Skeletal muscle tissue (tissue), 4 donors: ENCODE measurements around the gene CGB2. TPM values are rescaled to one million over a fixed set of nuclear protein-coding genes. Genes with fewer than 3 reads are reported as not detected.

ENCODE experiments used
- H3K27ac ChIP-seq: one replicate; pipeline ENCODE4 v1.7.0; 2013; ENCODE audit warnings: mild to moderate bottlenecking, low read depth, low read length, inconsistent platforms
- H3K27me3 ChIP-seq, 3 donors: one replicate each; pipeline ENCODE4 v1.7.0; 2013; ENCODE audit warnings: low read length in 3 of 3; ENCODE audit not compliant: control insufficient read depth in 3 of 3, insufficient read depth in 3 of 3
- H3K36me3 ChIP-seq, 3 donors: one replicate each; pipeline ENCODE4 v1.7.0; 2013; ENCODE audit warnings: low read length in 3 of 3; ENCODE audit not compliant: control insufficient read depth in 3 of 3, insufficient read depth in 3 of 3
- H3K4me1 ChIP-seq, 3 donors: one replicate each; pipeline ENCODE4 v1.7.0; 2013; ENCODE audit warnings: low read length in 3 of 3, mild to moderate bottlenecking in 3 of 3; ENCODE audit not compliant: control insufficient read depth in 3 of 3, insufficient read depth in 3 of 3
- H3K4me3 ChIP-seq, 3 donors: one replicate each; pipeline ENCODE4 v1.7.0; 2013; ENCODE audit warnings: low read length in 3 of 3
- H3K9ac ChIP-seq, 3 donors: one replicate each; pipeline ENCODE4 v1.7.0; 2013; ENCODE audit warnings: low read length in 3 of 3, mild to moderate bottlenecking in 3 of 3, moderate library complexity in 2 of 3, low read depth in 1 of 3
- H3K9me3 ChIP-seq, 3 donors: one replicate each; pipeline ENCODE4 v1.7.0; 2013; ENCODE audit warnings: low read length in 3 of 3; ENCODE audit not compliant: control insufficient read depth in 3 of 3
- total RNA-seq: library from RNA; depleted of rRNA; stranded (reverse); fragments of >200 nt; gene quantifications from one replicate; pipeline ENCODE4 v1.2.3, GENCODE V29; 2014
- donor health status: Osteomylitis.

The CGB2 gene
- total RNA-seq, 1 donor from 2014 or later, result not detected

GRCh38 chr19:49061445-49061844 lies 29.8 kb downstream of the CGB2 start:
- H3K9me3 ChIP-seq, result no peaks in the 10 kb centered on the region
- H3K4me3 ChIP-seq, result no peak overlapping the region
- peaks cover 0 to 11% (median 3%) of the 10 kb centered on the region in 3 donors for H3K27me3 ChIP-seq
- H3K9ac ChIP-seq, result no peak overlapping the region
- no peak overlapping the region for H3K27ac ChIP-seq
- H3K36me3 ChIP-seq, result no peaks in the 10 kb centered on the region
- H3K4me1 ChIP-seq, result peaks cover 16 to 29% (median 28%) of the 10 kb centered on the region in 3 donors

- H3K9me3 ChIP-seq, result no peaks in the 10 kb centered on the region
- H3K4me3 ChIP-seq, result no peak overlapping the region
- H3K4me1 ChIP-seq, result peaks cover 27 to 34% (median 30%) of the 10 kb centered on the region in 3 donors
- H3K27me3 ChIP-seq, result peaks cover 0 to 11% (median 3%) of the 10 kb centered on the region in 3 donors
- peak overlapping the region in 2 of 3 donors; percentile 38 to 45 for H3K9ac ChIP-seq
- peak overlapping the region; percentile 97 for H3K27ac ChIP-seq
- H3K36me3 ChIP-seq, result no peaks in the 10 kb centered on the region
Observed at GRCh38 chr19:49064029-49064629, 32.4 kb downstream of the CGB2 start.

DNA sequence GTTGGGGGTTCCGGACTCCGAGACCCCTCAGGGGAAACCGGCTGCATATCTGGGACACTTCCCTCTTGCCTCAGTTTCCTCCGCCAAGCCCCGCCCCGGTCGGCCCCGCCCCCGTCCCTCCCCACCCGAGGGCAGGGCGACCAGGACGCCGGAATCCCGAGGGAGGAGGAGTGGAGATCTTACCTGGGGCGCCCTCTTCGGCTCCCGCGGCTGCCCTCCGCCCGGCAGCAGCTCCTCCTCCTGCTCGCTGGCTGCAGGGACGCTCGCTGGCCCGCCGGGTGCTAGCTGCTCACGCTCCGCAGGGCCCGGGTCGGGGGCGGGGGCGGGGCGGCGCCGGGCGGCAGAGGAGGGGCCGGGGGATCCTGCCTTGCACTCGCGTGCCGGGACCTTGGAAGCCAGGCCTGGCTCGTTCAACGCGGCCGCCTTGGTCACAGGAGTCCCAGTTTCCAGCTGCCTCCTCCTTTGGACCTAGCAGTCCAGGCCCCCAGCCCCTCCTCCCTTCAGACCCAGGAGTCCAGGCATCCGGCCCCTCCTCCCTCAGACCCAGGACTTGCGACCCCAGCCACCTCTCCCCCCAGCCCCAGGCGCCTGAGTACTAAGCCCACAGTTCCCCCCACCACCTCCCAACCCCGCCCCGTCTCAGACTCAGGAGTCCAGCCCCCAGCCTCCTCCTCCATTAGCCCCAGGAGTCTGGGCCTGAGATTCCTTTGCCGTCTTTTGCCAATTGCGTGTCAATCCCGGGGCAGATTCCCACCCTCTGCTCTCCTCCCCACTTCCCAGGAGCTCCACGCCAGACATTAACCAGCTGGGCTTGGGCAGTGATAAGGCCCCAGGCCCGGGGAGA lies 33.3 kb downstream of the CGB2 start, which contains the start of gene NTF4:
Gene NTF4 (minus strand): TSS at position 51 of the 844 bp plus-strand sequence. CDS start 2,821 bp downstream, outside the sequence.
- peak within 1 kb of the TSS; percentile 97 for H3K27ac ChIP-seq

DNA sequence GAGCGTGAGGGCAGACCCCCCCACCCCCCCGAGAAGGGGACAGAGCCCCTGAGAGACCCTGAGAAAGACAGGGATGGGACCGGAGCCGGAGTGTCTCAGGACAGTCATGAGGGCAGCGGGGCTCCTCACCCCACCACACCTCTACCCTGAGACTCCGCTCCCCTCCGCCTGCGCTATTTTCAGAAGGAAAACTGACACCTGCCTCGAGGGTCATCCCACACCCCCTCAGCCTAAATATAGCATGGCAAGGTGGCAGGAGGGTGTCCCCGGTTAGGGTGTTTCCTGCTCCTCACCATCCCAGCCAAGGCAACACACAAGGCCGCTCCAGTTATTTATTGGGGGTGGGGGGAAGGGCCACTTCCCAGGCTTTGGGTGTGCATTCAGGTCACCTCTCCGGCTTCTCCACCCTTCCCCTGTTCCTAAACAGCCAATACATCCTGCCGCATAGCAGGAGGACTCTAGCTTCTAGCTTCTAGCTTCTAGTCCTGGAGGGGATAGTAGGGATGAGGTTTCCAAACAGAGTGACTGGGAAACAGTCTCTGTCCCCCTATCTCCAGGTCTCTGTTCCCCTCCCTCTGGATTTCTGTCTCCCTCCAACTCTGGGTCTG lies 34.3 kb downstream of the CGB2 start:
- peaks cover 0 to 14% (median 10%) of the 10 kb centered on the region in 3 donors for H3K27me3 ChIP-seq

More for the DNA sequence above, 33.3 kb downstream of the CGB2 start, which contains the start of gene NTF4:
- Histone ChIP-seq H3K27me3 (peaks cover 0 to 11% (median 3%) of the 10 kb centered on the region in 3 donors), H3K9ac (peak within 1 kb of the TSS; percentile 83 to 87 (median 86)), H3K9me3 (no peaks in the 10 kb centered on the region), H3K4me3 (peak within 1 kb of the TSS; percentile 60 to 70 (median 61)), H3K4me1 (peaks cover 35 to 43% (median 39%) of the 10 kb centered on the region in 3 donors), H3K36me3 (peaks cover 0 to 3% (median under 1%) of the 10 kb centered on the region in 3 donors)

DNA sequence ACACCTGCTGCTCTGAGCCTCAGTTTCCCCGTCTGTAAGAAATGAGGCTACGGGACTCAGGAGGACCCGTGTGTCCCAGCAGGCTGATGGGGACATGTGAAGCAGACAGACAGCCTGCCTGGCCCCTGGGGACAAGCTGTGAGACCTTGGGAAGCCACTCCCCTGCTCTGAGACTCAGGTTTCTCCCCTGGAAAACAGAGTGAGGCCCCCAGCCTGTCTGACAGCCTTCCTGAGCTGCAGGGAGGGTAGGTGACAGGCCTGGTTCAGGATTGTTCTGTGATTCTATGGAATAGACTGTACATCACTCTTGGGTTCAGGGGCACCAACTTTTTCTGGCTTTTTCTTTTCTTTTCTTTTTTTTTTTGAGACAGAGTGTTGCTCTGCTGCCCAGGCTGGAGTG lies 35.9 kb downstream of the CGB2 start:
- peaks cover 0 to 17% (median 10%) of the 10 kb centered on the region in 3 donors for H3K27me3 ChIP-seq

More for the DNA sequence above, 34.3 kb downstream of the CGB2 start:
- peak overlapping the region; percentile 60 to 70 (median 61) for H3K4me3 ChIP-seq
- peak overlapping the region; percentile 83 to 87 (median 86) for H3K9ac ChIP-seq
- H3K4me1 ChIP-seq, result peaks cover 42 to 53% (median 49%) of the 10 kb centered on the region in 3 donors
- H3K9me3 ChIP-seq, result no peaks in the 10 kb centered on the region
- peaks cover 0 to 6% (median 3%) of the 10 kb centered on the region in 3 donors for H3K36me3 ChIP-seq
- H3K27ac ChIP-seq, result peak overlapping the region; percentile 97

DNA sequence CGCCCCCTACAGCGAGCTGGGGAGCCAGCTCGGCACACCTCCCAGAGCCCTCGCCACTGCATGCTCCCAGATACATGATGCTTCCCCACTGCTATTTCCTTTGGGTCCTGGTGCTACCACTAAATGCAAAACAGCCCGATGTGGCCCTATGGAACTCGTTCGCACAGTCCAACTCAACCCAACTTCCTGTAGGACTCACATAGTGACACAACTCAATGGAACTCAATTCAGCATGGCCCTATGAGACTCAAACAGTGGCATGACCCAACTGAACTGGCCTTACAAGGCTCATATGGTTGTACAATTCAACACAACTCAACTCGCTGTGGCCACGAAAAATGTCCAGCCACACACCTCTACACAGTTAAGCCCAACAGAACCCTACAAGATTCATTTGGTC lies 37.3 kb downstream of the CGB2 start:
- Histone ChIP-seq H3K36me3 (peaks cover 0 to 6% (median 3%) of the 10 kb centered on the region in 3 donors), H3K4me3 (peak overlapping the region in 1 of 3 donors; percentile 50), H3K27ac (peak overlapping the region; percentile 43), H3K4me1 (peaks cover 46 to 57% (median 55%) of the 10 kb centered on the region in 3 donors), H3K27me3 (peaks cover 3 to 16% (median 15%) of the 10 kb centered on the region in 3 donors), H3K9me3 (no peaks in the 10 kb centered on the region), H3K9ac (no peak overlapping the region)

More for the DNA sequence above, 35.9 kb downstream of the CGB2 start:
- Histone ChIP-seq H3K27ac (peak overlapping the region; percentile 97), H3K4me1 (peaks cover 46 to 54% (median 52%) of the 10 kb centered on the region in 3 donors), H3K9me3 (no peaks in the 10 kb centered on the region), H3K4me3 (no peak overlapping the region), H3K36me3 (peaks cover 0 to 6% (median 3%) of the 10 kb centered on the region in 3 donors), H3K9ac (peak overlapping the region; percentile 47 to 86 (median 61))

DNA sequence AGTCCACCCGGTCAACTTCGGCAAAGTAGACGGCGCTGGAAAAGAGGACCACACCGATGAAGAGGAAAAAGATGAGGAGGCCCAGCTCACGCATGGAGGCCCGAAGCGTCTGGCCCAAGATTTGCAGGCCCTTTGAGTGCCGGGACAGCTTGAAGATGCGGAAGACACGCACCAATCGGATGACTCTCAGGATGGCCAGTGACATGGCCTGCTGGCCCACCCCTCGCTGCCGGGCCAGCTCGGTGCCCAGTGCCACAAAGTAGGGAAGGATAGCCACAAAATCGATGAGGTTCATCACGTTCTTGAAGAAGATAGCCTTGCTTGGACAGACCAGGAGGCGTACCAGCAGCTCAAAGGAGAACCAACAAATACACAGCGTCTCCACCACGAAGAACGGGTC lies 38.7 kb downstream of the CGB2 start:
- Histone ChIP-seq H3K27me3 (peaks cover 3 to 14% (median 14%) of the 10 kb centered on the region in 3 donors), H3K4me1 (peaks cover 54 to 60% (median 59%) of the 10 kb centered on the region in 3 donors), H3K4me3 (peak overlapping the region in 2 of 3 donors; percentile 29 to 50), H3K27ac (peak overlapping the region; percentile 88), H3K36me3 (peaks cover 0 to 6% (median 3%) of the 10 kb centered on the region in 3 donors), H3K9ac (peak overlapping the region in 1 of 3 donors; percentile 23), H3K9me3 (no peaks in the 10 kb centered on the region)

DNA sequence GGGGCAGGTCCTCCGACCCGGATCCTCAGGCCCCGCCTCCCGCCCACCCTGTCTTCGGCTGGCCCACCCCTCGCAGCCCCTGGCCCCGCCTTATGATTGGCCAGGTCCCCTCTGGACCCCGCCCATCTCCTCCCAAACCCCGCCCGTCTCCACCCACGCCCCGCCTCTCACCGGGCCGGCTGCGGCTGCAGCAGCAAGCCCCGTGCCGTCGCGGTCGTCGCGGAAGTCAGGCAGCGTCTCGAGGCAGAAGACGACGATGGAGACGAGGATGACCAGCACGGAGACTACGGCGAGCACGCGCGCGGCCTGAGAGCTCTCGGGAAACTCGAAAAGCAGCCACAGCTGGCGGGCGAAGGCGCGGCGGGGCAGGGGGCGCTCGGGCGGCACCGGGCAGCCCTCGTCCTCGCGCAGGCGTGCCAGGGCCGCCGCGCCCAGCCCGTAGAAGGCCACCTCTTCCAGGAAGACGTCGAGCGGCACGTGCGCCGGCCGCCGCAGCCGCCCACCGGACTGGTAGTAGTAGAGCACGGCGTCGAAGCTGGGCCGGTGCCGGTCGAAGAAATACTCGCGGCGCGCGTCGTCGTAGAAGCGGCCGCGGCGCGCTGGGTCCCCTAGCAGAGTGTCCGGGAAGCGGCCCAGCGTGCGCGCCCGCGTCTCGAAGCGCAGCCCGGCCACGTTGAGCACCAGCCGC lies 40.3 kb downstream of the CGB2 start:
- peaks cover 3 to 14% (median 12%) of the 10 kb centered on the region in 3 donors for H3K27me3 ChIP-seq

More for the DNA sequence above, 40.3 kb downstream of the CGB2 start:
- Histone ChIP-seq H3K9me3 (no peaks in the 10 kb centered on the region), H3K9ac (peak overlapping the region; percentile 69 to 79 (median 70)), H3K27ac (peak overlapping the region; percentile 88), H3K36me3 (peaks cover 0 to 6% (median 3%) of the 10 kb centered on the region in 3 donors), H3K4me1 (peaks cover 45 to 51% (median 49%) of the 10 kb centered on the region in 3 donors), H3K4me3 (peak overlapping the region in 2 of 3 donors; percentile 67)
